Stimulated activated memory B cell treated with anti-CD40 and anti-IgM and Interleukin-4, amounts not matched to agents 10 μg/mL and 1 μg/mL and 100 μg/mL, for 72 hours (primary cell): ENCODE results near the gene CCDC9B.

ENCODE experiments used
- ATAC-seq: fragments of 150-1000 bp; cut with Tn5 transposase; 2 replicates; pipeline ENCODE4 v1.10.0; 2021
- H3K27ac Mint-ChIP-seq: one replicate; pipeline ENCODE4 v1.8.0; 2022; ENCODE audit warnings: mild to moderate bottlenecking, mixed read lengths
- H3K27me3 Mint-ChIP-seq: one replicate; pipeline ENCODE4 v1.8.0; 2022; ENCODE audit warnings: mixed read lengths
- H3K36me3 Mint-ChIP-seq: one replicate; pipeline ENCODE4 v1.8.0; 2022; ENCODE audit warnings: mixed read lengths
- H3K4me1 Mint-ChIP-seq: one replicate; pipeline ENCODE4 v1.8.0; 2022; ENCODE audit warnings: mixed read lengths
- H3K4me3 Mint-ChIP-seq: one replicate; pipeline ENCODE4 v1.8.0; 2022; ENCODE audit warnings: mild to moderate bottlenecking, moderate library complexity, mixed read lengths
- H3K9me3 Mint-ChIP-seq: one replicate; pipeline ENCODE4 v1.8.0; 2022; ENCODE audit warnings: mixed read lengths

The CCDC9B gene

GRCh38 chr15:40368719-40369473 lies 28.2 kb upstream of the CCDC9B start:
- Mint-ChIP-seq H3K27me3 (no peaks in the 10 kb centered on the region), H3K27ac (no peak overlapping the region), H3K9me3 (no peaks in the 10 kb centered on the region), H3K36me3 (no peaks in the 10 kb centered on the region), H3K4me1 (peaks cover 13% of the 10 kb centered on the region), H3K4me3 (peak overlapping the region; percentile 30)
- no peak for ATAC-seq

- Mint-ChIP-seq H3K27me3 (no peaks in the 10 kb centered on the region), H3K4me3 (peak overlapping the region; percentile 80), H3K9me3 (no peaks in the 10 kb centered on the region), H3K36me3 (no peaks in the 10 kb centered on the region), H3K4me1 (peaks cover 13% of the 10 kb centered on the region), H3K27ac (peak overlapping the region; percentile 77)
- ATAC-seq, result peak; percentile 90
Observed at GRCh38 chr15:40367686-40368611, 27.2 kb upstream of the CCDC9B start.

DNA sequence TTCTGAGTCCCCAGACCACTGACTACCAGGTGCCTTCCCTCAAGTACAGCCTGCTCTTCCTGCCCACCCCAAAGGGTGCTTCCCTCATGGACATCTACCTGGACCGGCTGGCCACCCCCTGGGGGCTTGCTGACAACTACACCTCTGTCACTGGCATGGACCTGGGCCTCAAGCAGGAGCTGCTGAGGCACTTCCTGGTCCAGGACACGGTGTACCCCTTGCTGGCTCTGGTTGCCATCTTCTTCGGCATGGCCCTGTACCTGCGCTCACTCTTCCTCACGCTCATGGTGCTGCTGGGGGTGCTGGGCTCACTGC lies 26.6 kb upstream of the CCDC9B start:
- H3K27me3 Mint-ChIP-seq, result no peaks in the 10 kb centered on the region
- ATAC-seq, result no peak
- H3K9me3 Mint-ChIP-seq, result no peaks in the 10 kb centered on the region
- peaks cover 13% of the 10 kb centered on the region for H3K4me1 Mint-ChIP-seq
- peaks cover 5% of the 10 kb centered on the region for H3K36me3 Mint-ChIP-seq
- peak overlapping the region; percentile 80 for H3K4me3 Mint-ChIP-seq
- H3K27ac Mint-ChIP-seq, result peak overlapping the region; percentile 77

DNA sequence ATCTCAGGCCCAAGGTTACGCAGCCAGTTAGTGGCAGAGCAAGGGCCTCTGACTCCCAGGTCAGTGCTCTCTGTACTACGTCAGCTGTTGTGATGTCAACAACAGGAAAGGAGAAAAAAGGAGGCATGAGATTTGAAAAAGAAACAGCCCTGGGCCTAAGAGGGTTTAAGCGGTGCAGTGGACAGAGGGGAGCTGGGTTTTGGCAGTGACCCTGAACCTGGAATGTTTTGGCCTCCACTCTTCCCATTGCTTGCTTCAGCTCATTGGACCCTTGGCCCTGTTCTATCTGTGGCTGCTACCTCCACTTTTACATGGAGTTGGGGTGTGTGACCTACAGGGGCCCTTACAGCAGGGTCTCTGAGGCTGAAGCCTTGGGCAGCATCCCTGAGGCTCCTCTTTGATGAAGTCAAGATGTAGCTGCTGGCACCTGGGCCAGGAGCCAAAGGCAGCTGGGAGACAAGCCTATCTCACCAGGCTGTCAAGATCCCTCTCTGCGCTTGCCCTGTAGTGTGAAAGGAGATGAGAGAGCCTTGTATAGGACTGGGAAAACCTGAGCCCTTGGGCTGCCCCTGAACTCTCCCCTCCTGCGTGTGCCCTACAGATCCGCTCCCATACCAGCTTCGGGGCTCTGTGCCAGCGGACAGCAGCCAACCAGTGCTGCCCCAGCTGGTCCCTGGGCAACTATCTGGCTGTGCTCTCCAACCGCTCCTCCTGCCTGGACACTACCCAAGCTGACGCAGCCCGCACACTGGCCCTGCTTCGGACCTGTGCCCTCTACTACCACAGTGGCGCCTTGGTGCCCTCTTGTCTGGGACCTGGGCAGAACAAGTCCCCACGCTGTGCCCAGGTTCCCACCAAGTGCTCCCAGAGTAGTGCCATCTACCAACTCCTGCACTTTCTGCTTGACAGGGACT lies 26.0 kb upstream of the CCDC9B start:
- Mint-ChIP-seq H3K9me3 (no peaks in the 10 kb centered on the region), H3K4me3 (peak overlapping the region; percentile 80), H3K36me3 (peaks cover 6% of the 10 kb centered on the region), H3K27ac (peak overlapping the region; percentile 77), H3K27me3 (no peaks in the 10 kb centered on the region), H3K4me1 (peaks cover 13% of the 10 kb centered on the region)
- ATAC-seq, result no peak

GRCh38 chr15:40365624-40366456 lies 25.1 kb upstream of the CCDC9B start:
- Mint-ChIP-seq H3K27ac (no peak overlapping the region), H3K36me3 (peaks cover 6% of the 10 kb centered on the region), H3K27me3 (no peaks in the 10 kb centered on the region), H3K4me1 (peaks cover 13% of the 10 kb centered on the region), H3K4me3 (no peak overlapping the region), H3K9me3 (no peaks in the 10 kb centered on the region)
- no peak for ATAC-seq

GRCh38 chr15:40365016-40365415 lies 24.3 kb upstream of the CCDC9B start:
- peaks cover 6% of the 10 kb centered on the region for H3K36me3 Mint-ChIP-seq
- no peak for ATAC-seq
- no peaks in the 10 kb centered on the region for H3K9me3 Mint-ChIP-seq
- H3K4me1 Mint-ChIP-seq, result peaks cover 13% of the 10 kb centered on the region
- H3K4me3 Mint-ChIP-seq, result no peak overlapping the region
- no peaks in the 10 kb centered on the region for H3K27me3 Mint-ChIP-seq
- H3K27ac Mint-ChIP-seq, result no peak overlapping the region

GRCh38 chr15:40364251-40364650 lies 23.5 kb upstream of the CCDC9B start:
- no peak for ATAC-seq
- H3K27ac Mint-ChIP-seq, result no peak overlapping the region

GRCh38 chr15:40363611-40364010 lies 22.9 kb upstream of the CCDC9B start:
- no peak for ATAC-seq
- Mint-ChIP-seq H3K27me3 (no peaks in the 10 kb centered on the region), H3K4me1 (peaks cover 19% of the 10 kb centered on the region), H3K27ac (no peak overlapping the region), H3K4me3 (no peak overlapping the region), H3K9me3 (no peaks in the 10 kb centered on the region), H3K36me3 (peaks cover 6% of the 10 kb centered on the region)

More at GRCh38 chr15:40364251-40364650, 23.5 kb upstream of the CCDC9B start:
- Mint-ChIP-seq H3K4me3 (no peak overlapping the region), H3K9me3 (no peaks in the 10 kb centered on the region), H3K4me1 (peaks cover 13% of the 10 kb centered on the region), H3K36me3 (peaks cover 6% of the 10 kb centered on the region), H3K27me3 (no peaks in the 10 kb centered on the region)

- H3K36me3 Mint-ChIP-seq, result peaks cover 6% of the 10 kb centered on the region
- H3K27ac Mint-ChIP-seq, result no peak overlapping the region
- H3K4me3 Mint-ChIP-seq, result no peak overlapping the region
- peaks cover 9% of the 10 kb centered on the region for H3K4me1 Mint-ChIP-seq
- H3K27me3 Mint-ChIP-seq, result no peaks in the 10 kb centered on the region
- H3K9me3 Mint-ChIP-seq, result no peaks in the 10 kb centered on the region
- ATAC-seq, result no peak
Observed at GRCh38 chr15:40361640-40362039, 20.9 kb upstream of the CCDC9B start.

- peaks cover 9% of the 10 kb centered on the region for H3K4me1 Mint-ChIP-seq
- H3K9me3 Mint-ChIP-seq, result no peaks in the 10 kb centered on the region
- peaks cover 6% of the 10 kb centered on the region for H3K36me3 Mint-ChIP-seq
- ATAC-seq, result no peak
- H3K27me3 Mint-ChIP-seq, result no peaks in the 10 kb centered on the region
- H3K4me3 Mint-ChIP-seq, result no peak overlapping the region
- H3K27ac Mint-ChIP-seq, result no peak overlapping the region
Observed at GRCh38 chr15:40360015-40360414, 19.3 kb upstream of the CCDC9B start.

- H3K27ac Mint-ChIP-seq, result no peak overlapping the region
- peak overlapping the region; percentile 84 for H3K4me3 Mint-ChIP-seq
- H3K36me3 Mint-ChIP-seq, result peaks cover 6% of the 10 kb centered on the region
- peaks cover 15% of the 10 kb centered on the region for H3K4me1 Mint-ChIP-seq
- no peaks in the 10 kb centered on the region for H3K9me3 Mint-ChIP-seq
- no peaks in the 10 kb centered on the region for H3K27me3 Mint-ChIP-seq
- peak; percentile 42 for ATAC-seq
Observed at GRCh38 chr15:40358471-40359353, 18.0 kb upstream of the CCDC9B start.

DNA sequence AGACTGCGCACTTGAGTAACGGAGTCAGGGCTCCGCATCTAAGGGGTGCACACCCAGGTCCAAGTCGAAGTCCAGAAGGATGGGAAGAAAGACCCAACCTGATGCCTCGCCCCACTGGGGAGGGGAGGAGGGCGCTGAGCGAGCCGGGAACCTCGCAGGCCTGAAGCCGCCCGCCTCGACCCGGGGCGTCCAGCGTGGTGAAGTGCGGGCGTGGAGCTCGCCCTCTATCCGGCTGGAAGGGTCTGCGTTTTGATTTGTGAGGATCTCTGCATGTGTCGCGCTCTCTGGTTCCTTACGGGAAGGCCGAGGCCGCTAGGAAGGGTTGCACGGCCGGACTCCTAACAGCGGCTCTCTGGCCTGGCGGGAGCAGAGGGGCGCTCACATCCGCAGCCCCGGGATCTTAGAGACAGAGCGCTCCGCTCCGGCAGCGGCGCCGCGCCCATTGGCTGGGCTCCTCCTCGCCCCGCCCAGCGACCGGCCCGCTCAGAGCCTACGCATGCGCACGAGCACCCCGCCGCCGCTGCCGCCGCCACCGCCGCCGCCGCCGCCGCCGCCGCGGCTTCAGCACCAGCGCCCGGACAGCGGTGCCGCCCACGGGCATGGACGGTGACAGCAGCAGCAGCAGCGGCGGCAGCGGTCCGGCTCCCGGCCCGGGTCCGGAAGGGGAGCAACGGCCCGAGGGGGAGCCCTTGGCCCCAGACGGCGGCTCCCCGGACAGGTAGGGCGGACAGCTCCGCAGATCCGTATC lies 17.2 kb upstream of the CCDC9B start, which contains the start of gene DISP2:
Gene DISP2, plus strand, starts transcription at position 497 of the 748 bp plus-strand sequence. Its CDS starts 103 bp downstream, at position 600.
- Mint-ChIP-seq H3K36me3 (peaks cover 6% of the 10 kb centered on the region), H3K27me3 (no peaks in the 10 kb centered on the region), H3K4me1 (peaks cover 15% of the 10 kb centered on the region), H3K4me3 (peak within 1 kb of the TSS; percentile 84), H3K27ac (no peak within 1 kb of the TSS), H3K9me3 (no peaks in the 10 kb centered on the region)
- peak; percentile 91 for ATAC-seq

GRCh38 chr15:40357246-40357645 lies 16.5 kb upstream of the CCDC9B start:
- H3K27ac Mint-ChIP-seq, result no peak overlapping the region
- ATAC-seq, result no peak
- H3K36me3 Mint-ChIP-seq, result peaks cover under 1% of the 10 kb centered on the region
- peaks cover 15% of the 10 kb centered on the region for H3K4me1 Mint-ChIP-seq
- no peaks in the 10 kb centered on the region for H3K9me3 Mint-ChIP-seq
- H3K27me3 Mint-ChIP-seq, result no peaks in the 10 kb centered on the region
- H3K4me3 Mint-ChIP-seq, result no peak overlapping the region
